NCI-H2081 treated with DMSO at 0.1 percent for 48 hours (cell line): Measurements from ENCODE around the gene TMA7.
A peak's percentile ranks its signal among the peaks of the same experiment; 100 is the strongest.
"Not testable (repeated sequence)": the region's sequence is repeated elsewhere in the genome, so short reads cannot be mapped to it uniquely, and the experiment has no call there.

ENCODE experiments used
- DNase-seq: peaks from one replicate; lab custom pipeline; 2025; lab: John Stamatoyannopoulos, UW

Gene TMA7

DNA sequence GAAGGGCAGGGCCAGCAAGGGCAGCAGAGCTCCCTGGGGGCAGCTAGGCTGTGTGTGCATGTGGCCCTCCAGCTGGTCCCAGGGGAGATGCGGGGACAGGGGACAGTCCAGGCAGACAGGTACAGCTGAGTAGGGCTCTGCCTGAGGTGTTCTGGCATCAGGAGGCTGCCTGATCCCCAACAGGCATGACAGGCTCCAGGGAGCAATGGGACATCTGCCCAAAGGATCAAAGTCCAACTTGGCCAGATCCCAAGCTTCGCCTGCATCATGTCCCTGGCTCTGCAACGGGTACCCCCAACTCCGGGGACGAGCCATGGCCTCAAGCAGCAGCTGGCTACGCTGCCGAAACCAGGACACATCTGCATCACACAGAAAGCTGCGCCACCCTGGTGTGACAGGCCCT lies 28.3 kb downstream of the TMA7 start:
- DNase-seq: no peak

DNA sequence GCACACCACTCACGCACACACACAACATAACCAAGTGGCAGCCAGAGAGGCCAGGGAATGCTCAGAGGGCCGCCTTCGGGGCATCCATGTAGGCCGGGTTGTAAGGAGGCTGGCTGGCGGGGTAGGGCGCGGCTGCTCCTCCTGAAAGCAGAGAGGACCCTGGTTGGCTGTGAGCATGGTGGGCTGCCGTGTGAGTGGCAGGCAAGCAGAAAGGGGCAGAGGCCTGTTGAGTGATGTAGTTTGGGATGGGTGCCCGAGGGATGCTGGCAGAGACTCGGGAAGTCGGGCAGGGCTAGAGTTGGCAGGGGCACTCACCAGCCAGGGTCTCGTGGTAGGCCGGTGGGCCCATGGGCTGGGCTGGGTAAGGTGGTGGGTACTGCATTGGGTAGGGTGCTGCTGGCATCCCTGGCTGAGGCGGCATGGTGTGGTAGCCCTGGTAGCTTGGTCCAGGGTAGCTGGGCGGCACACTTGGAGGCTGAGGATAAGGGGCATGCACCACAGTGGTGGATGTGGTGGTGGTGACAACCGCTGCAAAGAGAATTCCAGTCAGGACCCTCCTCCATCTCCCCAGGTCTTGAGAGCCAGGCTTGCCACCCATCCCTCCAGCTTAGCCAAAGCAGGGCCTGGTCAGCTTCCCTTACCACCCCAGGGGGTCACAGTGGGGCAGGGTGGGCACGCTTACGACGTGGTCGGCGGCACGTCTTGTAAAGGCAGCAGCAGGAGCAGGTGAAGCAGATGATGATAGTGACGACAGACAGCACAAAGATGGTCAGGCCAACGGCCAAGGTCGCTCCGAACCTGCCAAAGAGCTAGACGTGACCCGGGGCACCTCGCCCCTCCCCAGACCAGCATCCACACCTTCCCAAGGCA lies 29.2 kb downstream of the TMA7 start:
- no peak for DNase-seq

DNA sequence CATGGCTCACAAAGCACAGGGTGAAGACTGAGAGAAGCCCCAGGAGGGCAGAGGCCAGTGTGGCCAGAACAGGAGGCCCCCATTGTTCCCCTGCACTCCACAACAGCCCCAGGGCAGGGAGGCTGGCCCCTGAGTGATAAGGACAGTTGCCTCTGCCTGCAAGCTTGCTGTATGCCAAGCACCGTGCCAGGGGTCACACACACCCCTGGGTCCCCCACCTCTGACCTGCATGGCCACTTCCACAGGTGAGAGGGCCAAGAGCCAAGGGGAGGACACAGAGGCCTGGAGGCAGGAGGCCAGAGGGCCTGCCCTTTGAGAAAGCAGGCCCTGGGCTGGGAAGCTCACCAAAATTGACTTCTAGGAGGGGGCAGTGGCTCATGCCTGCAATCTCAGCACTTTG lies 30.2 kb downstream of the TMA7 start:
- DNase-seq: no peak

DNA sequence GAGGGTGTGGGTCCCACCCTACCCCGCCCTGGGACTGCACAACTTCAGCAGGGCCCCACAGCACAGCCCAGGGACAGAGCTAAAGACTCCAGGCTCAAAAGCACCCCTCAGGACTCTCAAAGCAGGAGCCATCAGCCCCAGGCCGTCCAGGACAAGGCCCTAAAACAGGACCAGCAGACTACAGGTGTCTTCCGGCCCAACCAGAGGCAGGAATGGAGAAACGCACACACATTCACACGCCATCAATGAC lies 32.5 kb downstream of the TMA7 start:
- DNase-seq: no peak

DNA sequence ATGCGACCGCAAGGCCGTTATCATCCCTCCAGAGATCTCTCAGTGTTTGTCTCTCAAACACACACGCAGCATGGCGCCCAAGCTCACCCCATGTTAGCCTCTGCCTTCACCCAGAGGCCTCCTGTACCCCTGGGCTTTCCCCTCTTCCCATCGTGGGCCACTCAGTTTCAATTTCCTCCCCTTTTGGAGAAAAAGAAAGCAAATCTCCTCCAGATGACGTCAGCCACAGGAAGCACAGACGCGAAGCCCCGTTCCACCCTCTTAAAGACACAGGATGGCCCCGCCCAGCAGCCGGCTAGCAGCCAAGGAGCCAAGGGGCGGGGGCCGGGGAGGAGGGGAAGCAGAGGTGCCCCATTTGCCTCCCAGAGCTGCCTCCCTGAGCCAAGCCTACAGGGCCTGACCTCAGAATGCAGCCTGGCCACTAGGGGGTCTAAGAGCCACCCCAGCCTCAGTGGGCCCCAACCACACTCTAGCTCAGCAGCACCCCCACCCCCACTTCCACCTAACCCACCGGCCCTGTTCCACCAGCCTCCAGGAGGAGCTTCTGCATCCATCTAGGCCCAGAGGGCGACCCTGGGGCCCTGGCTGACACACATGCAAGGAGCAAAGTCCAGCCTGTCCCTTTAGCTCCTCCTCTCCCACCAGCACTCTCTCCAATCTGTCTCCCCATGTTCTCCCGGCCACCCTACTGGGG lies 33.0 kb downstream of the TMA7 start:
- peak; percentile 28 for DNase-seq

DNA sequence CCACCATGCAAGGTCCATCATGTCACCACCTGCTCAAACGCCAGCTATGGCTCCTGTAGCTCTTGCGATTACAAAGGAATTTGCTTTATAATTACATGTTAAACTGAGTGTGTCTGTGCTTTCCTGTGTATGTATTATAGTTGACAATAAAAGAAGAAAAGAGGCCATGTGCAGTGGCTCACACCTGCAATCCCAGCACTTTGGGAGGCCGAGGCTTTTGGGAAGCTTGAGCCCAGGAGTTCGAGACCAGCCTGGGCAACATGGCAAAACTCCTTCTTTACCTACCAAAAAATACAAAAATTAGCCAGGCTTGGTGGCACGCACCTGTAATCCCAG lies 33.5 kb downstream of the TMA7 start:
- DNase-seq: no peak

DNA sequence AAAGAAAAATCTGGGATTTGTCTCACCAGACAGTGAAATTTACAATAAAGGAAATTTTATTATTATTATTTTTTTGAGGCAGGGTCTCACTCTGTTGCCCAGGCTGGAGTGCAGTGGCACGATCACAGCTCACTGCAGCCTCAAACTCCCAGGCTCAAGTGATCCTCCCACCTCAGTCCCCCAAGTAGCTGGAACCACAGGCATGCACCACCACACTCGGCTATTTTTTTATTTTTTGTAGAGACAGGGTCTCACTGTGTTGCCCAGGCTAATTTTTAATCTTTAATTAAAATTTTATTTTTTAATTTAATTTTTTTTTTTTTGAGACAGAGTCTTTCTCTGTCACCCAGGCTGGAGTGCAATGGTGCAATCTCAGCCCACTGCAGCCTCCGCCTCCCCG lies 34.0 kb downstream of the TMA7 start:
- not testable (repeated sequence) for DNase-seq

DNA sequence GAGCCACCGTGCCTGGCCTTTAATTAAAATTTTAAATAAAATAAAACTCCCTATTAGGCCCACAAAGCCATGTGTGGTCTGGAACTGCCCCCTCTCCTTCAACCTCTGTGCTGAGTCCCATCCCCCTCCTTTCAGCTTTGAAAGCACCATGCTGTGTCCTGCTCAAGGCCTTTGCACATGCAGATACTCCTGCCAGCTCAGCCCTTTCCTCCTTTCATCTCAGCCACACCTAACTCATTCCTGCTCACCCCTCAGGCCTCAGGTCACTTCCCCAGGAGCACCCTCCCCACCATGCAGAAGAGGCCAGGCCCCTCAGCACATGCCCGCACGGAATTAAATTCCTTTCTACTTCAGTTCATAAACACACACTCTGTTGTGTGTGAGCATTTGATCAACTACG lies 34.6 kb downstream of the TMA7 start:
- no peak for DNase-seq

DNA sequence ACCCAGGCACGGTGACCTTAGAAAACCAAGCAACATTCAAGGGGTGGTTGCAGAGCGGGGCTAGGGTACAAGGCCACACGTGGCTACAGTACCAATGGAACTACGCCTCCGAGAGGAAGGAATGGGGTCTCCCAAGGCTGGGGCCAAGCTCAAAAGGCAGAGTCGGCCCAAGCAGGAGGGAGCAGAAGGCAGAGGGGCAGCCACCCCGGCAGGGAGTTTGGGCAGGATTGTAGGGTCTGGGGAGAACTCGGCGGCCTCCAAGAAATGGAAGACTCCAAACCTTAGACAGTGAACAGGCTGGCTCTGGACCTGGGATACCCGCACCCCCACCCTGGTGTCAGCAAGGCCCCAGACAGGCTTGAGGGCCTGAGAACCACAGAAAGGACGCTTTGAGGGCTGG lies 35.1 kb downstream of the TMA7 start:
- DNase-seq: no peak

DNA sequence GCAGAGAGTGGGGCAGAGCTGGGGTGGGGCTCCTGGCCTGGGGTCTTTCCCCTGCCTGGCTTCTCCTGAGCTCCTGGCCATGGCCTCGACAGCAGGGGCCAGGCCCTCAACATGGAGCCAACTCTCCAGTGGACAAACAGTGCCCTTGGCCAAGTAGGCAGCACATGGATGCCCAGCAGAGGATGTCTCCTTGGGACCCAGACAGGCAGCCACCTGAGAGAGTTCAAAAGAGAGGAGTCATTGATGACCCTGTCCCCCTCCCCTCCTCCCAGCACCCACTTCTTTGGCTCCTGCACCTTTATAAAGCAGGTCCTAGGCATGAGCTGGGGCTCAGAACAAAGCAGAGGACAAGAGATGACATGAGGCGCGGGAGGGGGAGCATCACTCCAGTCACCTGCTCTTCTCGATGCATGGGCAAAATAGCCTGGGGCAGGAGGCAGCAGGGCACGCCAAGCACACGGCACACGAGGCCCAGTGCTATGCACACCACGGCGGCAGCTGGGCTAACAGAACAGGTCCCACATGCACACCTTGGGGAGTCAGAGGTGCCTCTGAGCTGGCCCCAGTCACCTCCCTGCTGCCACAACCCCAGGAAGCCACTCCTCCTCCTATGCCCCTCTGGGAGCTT lies 36.5 kb downstream of the TMA7 start:
- DNase-seq: no peak

DNA sequence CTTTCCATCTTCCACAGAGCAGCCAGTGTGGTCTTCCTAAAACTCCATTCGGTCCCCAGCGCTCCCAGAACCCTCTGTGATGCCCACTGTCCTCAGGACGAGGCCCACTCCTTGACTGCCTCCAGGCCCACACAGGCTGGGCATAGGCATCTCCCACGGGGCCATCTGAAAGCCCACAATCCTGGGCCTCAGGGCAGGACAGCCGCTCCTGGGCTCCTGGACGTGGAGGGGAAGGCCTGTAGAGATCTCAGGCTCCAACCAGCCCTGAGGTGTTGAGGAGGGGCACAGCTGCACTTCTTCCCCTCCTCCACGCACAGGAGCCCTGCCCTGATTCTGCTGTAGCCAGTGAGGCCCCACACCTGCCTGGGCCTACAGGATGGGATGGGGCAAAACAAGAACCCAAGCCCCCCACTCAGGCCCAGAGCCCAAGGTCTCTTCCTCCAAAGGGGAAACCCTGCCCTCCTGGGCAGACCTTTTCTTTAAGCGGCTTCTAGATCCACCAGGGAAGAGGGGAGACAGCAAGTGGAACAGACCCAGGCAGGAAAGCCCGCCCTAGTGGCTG lies 38.0 kb downstream of the TMA7 start:
- no peak for DNase-seq

DNA sequence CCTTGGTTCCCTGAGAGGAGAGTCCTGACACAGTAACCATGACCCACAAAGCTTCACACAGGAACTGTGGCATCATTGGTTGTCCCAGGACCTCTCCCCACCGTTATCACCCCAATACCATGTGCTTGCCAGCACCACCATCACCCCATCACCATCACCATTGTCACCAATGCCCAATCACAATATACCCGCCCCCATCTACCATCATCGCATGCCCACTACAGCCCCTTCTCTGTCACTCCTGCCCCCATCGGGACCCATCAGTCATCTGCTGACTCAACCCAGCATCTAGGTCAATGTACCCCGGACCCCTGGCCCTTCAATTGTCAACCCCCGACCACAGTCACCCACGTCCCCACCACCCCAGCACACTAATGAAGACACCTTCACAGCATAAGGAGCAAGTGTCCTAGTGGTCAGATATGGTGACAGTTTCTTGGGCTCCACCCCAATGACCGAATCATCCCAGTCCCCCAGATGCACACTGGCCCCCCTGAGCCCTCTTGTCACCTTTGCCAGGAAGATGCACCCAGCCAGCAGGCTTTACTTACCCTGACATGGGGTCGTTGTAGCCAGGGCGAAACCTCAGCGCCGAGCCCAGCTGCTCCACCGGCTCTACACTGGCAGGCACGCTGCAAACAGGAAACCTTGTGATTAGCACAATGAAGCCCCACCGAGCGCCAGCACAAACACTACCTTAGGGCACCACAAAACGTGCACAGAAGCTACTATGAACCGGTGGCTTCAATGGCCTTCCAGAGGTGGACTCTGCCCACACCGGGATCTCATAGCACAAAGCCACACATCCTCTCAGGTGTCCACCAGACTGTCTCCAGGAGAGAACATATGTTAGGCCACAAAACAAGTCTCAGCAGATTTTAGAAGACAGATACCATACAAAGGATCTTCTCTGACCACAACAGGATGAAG lies 38.8 kb downstream of the TMA7 start:
- no peak for DNase-seq

DNA sequence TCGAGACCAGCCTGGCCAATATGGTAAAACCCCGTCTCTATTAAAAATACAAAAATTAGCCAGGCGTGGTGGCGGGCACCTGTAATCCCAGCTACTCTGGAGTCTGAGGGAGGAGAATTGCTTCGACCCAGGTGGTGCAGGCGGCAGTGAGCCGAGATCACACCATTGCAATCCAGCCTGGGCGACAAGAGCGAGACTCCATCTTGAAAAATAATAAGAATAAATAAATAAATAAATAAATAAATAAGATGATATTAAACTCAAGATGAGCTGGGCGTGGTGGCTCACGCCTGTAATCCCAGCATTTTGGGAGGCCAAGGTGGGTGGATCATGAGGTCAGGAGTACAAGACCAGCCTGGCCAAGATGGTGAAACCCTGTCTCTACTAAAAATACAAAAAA lies 40.8 kb downstream of the TMA7 start:
- DNase-seq: not testable (repeated sequence)

DNA sequence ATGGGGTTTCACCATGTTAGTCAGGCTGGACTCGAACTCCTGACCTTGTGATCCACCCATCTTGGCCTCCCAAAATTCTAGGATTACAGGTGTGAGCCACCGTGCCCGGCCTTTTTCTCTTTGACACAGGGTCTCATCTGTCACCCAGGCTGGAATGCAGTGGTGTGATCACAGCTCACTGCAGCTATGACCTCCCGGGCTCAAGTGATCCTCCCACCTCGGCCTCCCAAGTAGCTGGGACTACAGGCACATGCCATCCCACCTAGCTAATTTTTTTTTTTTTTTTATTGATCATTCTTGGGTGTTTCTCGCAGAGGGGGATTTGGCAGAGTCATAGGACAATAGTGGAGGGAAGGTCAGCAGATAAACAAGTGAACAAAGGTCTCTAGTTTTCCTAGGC lies 42.8 kb downstream of the TMA7 start:
- DNase-seq: not testable (repeated sequence)

DNA sequence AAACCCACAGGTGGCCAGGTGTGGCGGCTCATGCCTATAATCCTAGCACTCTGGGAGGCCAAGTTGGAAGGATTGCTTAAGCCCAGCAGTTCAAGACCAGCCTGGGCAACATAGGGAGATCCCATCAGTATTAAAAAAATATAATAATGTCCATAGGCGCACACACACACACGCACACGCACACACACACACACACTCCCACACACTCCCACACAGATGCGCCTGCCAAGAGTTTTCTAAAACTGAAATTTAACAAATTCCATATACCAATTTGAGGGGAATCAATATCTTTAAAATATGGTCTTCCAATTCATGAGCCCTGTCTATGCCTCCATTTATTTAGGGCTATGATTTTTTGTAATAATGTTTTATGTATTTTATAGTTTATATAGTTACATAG lies 46.9 kb downstream of the TMA7 start:
- DNase-seq: no peak

DNA sequence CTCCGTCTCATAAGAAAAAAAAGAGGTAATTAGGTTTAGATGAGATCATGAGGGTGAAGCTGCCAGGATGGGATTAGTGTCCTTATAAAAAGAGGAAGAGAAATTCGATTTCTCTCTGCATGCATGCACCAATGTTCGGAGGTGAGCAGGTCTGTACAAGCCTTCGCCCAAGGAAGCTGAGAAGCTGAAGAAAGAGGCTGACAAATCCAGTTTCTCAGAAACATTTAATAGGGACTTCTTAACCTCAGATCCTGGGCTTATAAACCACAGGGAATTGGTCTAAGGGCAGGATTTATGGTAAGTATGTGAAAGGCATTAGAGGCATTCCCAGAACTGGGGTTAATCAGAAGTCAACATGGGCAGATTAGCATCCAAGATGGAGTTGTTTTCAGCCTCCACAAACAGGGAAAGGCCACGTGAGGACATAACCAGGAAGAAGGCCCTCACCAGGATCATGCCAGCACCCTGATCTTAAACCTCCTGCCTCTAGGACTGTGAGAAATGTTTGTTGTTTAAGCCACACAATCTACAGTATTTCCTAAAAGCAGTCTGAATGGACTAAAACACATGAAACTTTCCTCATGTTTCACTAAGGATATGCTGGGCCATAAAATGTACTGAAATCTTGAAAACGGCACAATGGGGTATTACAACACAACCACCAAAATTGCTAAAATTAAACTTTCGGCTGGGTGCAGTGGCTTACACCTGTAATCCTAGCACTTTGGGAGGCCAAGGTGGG lies 52.6 kb downstream of the TMA7 start:
- DNase-seq: no peak

DNA sequence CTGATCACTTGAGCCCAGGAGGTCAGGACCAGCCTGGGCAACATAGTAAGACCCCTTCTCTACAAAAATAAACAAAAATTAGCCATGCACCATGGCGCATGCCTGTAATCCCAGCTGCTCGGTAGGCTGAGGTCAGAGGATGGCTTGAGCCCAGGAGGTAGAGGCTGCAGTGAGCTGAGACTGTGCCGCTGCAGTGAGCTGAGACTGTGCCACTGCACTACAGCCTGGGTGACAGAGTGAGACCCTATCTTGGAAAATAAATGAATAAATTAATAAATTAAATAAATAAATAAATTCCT lies 53.1 kb downstream of the TMA7 start:
- DNase-seq: no peak
